GM19324 (cell line): Measurements from ENCODE around the gene ULK1.

Experiments
- ATAC-seq: cut with Tn5 transposase; IDR thresholded peaks from one replicate; pipeline ENCODE4 v1.9.1; 2021; ENCODE audit warnings: mild to moderate bottlenecking, moderate library complexity; ENCODE audit not compliant: unreplicated experiment, low FRiP score

The ULK1 gene

DNA sequence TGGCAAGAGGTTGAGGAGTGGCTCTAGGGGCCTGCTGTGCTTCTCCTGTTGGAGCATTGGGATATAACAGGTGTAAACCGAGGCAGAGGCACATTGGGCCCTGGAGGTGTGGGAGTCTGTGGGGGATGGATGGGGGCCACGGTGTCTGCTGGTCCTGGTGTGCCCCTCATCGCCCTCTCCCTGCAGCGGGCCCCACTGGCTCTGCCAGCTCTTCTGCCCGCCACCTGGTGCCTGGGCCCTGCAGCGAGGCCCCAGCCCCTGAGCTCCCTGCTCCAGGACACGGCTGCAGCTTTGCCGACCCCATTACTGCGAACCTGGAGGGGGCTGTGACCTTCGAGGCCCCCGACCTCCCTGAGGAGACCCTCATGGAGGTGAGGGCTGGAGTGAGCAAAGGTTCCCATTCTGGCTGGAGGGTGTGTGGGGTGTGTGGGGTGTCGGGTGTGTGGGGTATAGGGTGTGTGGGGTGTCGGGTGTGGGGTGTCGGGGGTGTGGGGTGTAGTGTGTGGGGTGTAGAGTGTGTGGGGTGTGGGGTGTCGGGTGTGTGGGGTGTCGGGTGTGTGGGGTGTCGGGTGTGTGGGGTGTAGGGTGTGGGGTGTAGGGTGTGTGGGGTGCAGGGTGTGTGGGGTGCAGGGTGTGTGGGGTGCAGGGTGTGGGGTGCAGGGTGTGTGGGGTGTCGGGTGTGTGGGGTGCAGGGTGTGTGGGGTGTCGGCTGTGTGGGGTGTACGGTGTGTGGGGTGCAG is 24.1 kb downstream of the ULK1 start:
- no peak for ATAC-seq

GRCh38 chr12:131919051-131919347 is 24.6 kb downstream of the ULK1 start:
- ATAC-seq, result no peak

DNA sequence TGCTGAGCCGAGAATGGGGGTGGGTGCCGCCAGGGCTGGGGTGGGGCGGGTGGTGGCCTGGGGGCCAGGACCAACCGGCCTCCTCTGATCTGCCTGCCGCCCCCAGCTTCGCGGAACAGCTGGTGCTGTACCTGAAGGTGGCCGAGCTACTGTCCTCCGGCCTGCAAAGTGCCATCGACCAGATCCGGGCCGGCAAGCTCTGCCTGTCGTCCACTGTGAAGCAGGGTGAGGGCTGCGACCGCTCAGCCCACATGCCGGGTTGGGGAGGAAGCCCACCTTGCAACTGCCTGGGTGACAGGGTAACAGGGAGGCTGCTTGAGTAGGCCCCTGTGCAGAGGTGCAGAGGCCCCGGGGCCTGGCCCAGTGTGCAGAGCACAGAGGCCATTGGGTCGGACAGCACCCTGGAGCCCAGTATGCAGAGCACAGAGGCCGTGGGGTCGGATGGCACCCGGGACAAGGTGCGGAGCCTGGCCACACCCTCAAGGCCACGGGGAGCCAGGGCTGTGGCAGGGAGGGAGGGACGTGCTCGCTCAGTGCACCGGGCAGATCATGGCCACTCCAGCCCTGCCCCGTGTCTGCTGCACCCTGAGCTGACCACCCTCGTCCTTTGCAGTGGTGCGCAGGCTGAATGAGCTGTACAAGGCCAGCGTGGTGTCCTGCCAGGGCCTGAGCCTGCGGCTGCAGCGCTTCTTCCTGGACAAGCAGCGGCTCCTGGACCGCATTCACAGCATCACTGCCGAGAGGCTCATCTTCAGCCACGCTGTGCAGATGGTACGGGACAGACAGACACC is 25.1 kb downstream of the ULK1 start:
- no peak for ATAC-seq

- no peak for ATAC-seq
Measured at GRCh38 chr12:131920157-131920508, 25.7 kb downstream of the ULK1 start.

DNA sequence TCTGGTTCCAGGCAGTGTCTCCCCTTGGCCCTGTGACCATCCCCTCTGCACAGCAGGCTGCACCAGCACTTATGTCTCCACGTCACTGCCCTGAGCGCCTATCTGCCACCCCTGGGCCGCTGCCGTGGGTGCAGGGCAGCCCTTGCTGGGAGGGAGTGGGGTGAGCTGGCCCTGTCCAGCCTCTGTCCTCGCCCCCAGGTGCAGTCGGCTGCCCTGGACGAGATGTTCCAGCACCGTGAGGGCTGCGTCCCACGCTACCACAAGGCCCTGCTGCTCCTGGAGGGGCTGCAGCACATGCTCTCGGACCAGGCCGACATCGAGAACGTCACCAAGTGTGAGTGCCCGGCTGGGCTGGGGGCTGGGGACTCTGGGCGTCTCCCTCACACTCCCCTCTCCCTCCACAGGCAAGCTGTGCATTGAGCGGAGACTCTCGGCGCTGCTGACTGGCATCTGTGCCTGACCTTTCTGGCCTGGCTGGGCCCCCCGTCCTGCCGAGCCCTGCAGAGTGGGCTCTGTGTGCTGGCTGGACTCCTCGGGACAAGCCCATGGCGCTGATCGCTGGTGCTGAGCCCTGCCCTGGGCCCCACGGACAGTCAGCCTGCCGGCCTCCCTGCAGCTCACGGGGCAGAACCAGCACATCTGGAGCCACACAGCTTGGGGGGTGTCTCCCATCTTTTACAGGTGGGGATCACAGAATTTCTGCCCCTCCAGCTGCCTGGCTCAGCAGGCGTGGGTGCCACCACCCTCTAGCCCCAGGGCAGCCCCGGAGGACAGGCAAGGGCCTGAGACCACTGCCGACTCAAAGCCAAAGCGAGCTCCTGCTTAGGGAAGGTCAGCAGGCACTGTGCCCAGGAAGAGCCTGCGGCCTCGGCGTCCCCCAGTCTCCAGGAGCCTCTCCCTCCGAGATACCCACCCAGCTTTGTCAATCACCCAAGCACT is 26.7 kb downstream of the ULK1 start:
- no peak for ATAC-seq

DNA sequence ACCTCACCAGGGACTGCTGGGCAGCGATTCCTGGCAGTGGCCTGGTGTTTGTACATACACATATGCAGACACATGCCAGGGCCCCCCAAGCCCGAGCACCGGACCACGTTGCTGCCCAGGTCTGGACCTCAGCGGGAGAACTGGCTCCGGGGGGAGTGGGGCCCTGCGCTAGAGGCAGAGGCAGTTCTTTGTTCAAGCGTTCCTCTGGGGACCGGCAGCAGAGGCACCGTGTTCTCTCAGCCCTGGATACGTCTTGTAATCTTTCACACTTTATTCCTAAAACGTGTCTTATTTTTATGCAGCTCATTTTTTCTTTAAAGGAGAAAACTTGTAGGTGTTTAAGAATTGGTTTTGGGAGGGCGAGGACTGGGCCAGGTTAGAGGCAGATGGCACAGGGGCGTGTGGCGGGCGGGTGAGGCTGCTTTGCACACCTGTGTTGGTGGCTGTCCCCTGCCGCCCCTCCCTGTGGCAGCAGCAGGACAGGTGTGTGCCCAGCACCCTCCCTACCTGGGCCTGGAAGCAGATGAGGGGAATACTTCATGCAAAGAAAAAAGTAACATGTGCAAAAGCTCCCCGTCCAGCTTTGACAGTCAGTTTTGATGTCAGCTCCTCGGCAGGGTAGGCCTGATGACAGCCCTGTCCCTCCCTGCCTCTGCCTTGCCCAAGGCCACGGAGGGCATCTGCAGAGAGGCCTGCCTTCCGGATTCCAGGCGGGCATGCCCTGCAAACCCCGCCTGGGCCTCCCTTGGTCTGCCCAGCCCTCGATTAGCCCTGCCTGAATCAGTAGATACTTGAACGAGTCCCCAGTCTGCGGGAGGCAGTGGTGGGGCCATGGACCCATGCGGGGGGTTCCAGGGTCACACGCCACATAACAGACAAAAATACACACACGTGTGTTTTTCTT is 27.7 kb downstream of the ULK1 start:
- no peak for ATAC-seq

GRCh38 chr12:131922772-131923171 is 28.4 kb downstream of the ULK1 start:
- no peak for ATAC-seq

DNA sequence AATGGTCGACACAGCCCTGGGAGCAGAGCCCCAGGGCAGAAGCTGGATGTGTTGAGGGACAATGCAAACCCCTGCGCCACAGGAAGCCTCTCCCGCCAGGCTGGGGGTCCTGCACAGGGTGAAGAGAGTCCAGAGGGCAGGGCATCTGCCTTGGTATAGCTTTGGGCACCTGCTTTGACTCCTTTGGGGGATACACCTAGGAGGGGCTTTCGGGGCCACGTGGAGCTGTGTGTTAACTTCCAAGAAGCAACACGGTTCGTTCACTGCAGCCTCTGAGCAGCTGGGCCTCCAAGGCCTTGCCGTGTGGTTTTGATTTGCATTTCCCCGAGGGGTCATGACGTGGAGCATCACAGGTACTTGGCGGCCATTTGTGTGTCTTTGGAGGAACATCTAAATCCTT is 28.8 kb downstream of the ULK1 start:
- ATAC-seq, result peak; percentile 69

- ATAC-seq, result no peak
Measured at GRCh38 chr12:131927110-131928079, 33.0 kb downstream of the ULK1 start.

- peak; percentile 1 for ATAC-seq
Measured at GRCh38 chr12:131928080-131928710, 33.8 kb downstream of the ULK1 start.

- peak; percentile 76 for ATAC-seq
Measured at GRCh38 chr12:131928711-131929580, 34.5 kb downstream of the ULK1 start, which contains the start of gene PUS1. Gene PUS1, plus strand, starts transcription at chr12:131929276. Its CDS starts 447 bp downstream, at chr12:131929723.

DNA sequence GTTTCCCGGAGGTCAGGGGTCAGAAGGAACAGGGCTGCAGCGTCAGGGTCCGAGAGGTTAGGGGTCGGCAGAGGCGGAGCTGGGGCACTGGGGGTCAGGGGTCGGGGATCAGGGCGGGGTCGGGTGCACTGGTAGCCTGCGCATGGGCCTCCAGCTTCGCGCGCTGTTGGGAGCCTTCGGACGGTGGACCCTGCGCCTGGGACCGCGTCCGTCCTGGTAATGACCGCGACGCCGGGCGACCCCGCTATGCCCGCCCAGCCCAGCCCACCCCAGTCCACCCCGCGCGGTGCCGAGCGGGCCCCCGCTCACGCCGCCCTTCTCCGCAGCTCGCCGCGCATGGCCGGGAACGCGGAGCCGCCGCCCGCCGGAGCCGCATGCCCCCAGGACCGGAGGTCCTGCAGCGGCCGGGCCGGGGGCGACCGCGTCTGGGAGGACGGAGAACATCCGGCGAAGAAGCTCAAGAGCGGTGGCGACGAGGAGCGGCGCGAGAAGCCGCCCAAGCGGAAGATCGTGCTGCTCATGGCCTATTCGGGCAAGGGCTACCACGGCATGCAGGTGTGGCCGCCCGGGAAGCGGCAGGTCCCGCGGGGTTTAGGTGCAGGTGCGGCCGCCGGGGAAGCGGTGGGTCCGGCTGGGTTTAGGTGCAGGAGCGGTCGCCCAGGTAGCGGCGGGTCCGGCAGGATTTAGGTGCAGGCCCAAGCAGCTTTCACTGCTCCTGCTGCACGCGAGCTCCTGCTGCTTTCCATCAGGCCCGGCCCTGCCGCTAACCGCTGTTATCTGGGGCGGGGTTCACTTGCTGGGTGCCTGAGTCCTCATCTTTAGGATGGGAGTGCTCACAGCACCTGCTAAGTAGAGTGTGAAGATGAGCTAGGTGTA is 35.4 kb downstream of the ULK1 start:
- peak; percentile 6 for ATAC-seq

DNA sequence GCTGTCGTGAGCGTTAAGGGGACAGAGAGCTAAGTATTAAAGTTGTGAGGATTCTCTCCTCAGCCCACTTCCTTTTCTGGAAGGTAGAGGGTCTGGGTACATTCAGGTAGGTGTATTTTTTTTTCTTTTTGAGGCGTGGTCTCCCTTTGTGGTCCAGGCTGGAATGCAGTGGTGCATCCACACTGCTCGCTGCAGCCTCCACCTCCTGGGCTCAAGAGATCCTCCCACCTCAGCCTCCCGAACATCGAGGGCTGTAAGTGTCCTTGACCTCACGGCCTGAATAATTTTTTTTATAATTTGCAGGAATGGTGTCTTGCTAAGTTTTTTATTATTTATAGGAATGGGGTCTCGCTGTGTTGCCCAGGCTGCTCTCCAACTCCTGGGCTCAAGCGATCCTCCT is 36.1 kb downstream of the ULK1 start:
- no peak for ATAC-seq

- no peak for ATAC-seq
Measured at GRCh38 chr12:131933387-131933786, 39.0 kb downstream of the ULK1 start.

- no peak for ATAC-seq
Measured at GRCh38 chr12:131934535-131934934, 40.1 kb downstream of the ULK1 start.

DNA sequence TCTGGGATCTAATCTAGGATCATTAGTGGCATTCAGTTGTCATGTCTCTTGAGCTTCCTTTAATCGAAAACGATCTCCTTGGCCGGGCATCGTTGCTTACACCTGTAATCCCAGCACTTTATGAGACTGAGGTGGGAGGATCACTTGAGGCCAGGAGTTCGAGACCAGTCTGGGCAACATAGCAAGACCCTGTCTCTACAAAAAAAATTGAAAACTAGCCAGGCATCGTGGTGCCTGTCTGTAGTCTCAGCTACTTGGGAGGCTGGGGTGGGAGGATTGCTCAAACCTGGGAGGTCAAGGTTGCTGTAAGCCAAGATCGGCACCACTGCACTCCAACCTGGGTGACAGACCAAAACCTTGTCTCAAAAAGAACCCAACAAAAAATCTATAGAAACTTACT is 43.7 kb downstream of the ULK1 start:
- ATAC-seq, result no peak

DNA sequence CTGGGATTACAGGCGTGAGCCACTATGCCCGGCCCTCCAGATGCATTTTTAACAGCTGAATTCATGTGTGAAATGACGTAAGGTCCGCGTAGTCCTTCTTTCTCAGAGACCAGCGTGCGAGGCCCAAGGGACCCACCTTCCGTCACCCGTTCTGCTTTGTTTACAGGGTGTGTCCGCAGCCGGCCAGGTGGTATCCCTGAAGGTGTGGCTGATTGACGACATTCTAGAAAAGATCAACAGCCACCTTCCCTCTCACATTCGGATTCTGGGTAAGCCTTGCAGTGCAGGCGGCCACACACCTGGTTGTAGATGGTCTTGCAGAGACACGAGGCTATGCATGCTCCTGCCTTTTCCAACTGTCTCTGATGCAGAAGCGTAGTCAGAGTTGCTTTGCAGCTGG is 44.6 kb downstream of the ULK1 start:
- no peak for ATAC-seq
